ENCODE measurements around the gene TERT.
"Not testable (repeated sequence)": the region's sequence is repeated elsewhere in the genome, so short reads cannot be mapped to it uniquely, and the experiment has no call there.

The TERT gene

DNA sequence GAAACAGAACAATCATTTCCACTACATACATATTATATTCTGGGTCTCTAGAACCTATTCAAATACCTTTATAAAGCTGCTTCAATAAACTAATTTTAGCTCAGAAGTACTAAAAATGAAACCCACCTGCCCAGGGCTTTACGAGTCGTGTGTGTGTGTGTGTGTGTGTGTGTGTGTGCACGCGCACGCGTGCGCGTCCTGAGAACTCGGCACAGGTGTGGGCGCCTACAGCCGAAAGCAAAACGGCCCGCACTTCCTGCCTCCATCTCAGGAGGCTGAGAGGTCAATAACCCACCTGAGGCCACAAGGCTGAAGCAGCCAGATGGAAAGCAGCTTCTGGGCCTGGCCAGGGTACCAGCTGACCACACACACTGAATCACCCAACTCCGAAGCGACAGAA, 47.0 kb upstream of the TERT start:
- H2AK5ac ChIP-seq (ENCODE audit: low read length), result no peak overlapping the region
- H3K4ac ChIP-seq (ENCODE audit: low read depth, low read length), result no peak overlapping the region
- H4K8ac ChIP-seq (ENCODE audit: low read depth, low read length), result no peak overlapping the region
- H3K4me3 ChIP-seq (ENCODE audit: low read length), result no peak overlapping the region
- peaks cover 13% of the 10 kb centered on the region for H3K79me1 ChIP-seq (ENCODE audit: low read length)
- WGBS (ENCODE audit: extremely low coverage, insufficient coverage, low lambda C conversion rate), result no CpG with 5 or more reads among the region's 15 CpGs
- H3K36me3 ChIP-seq (ENCODE audit: control insufficient read depth, insufficient read depth, low read length), result peaks cover 18% of the 10 kb centered on the region
- DNase-seq, result no peak
- H3K27me3 ChIP-seq (ENCODE audit: insufficient read depth, low read length, poor library complexity), result no peaks in the 10 kb centered on the region
- no peak overlapping the region for H3K27ac ChIP-seq (ENCODE audit: low read depth, low read length)
- H3K9ac ChIP-seq (ENCODE audit: low read length), result no peak overlapping the region
- no peak overlapping the region for H4K5ac ChIP-seq (ENCODE audit: low read length)
- H3K4me1 ChIP-seq (ENCODE audit: control insufficient read depth, low read depth, low read length), result peaks cover 2% of the 10 kb centered on the region
- H2BK5ac ChIP-seq (ENCODE audit: low read length), result no peak overlapping the region
- no peak overlapping the region for H3K56ac ChIP-seq (ENCODE audit: low read length)
- no peak overlapping the region for H2BK15ac ChIP-seq (replicated peaks; ENCODE audit: low read depth)
- no peak overlapping the region for H2BK120ac ChIP-seq (ENCODE audit: low read depth, low read length)
- no peak overlapping the region for H3K18ac ChIP-seq (ENCODE audit: low read length)
- H3K23ac ChIP-seq (ENCODE audit: low read length), result no peak overlapping the region
- no peak overlapping the region for H3K4me2 ChIP-seq (ENCODE audit: low read length)
- H3K79me2 ChIP-seq (ENCODE audit: control insufficient read depth, insufficient read depth, low read length), result peaks cover 11% of the 10 kb centered on the region

DNA sequence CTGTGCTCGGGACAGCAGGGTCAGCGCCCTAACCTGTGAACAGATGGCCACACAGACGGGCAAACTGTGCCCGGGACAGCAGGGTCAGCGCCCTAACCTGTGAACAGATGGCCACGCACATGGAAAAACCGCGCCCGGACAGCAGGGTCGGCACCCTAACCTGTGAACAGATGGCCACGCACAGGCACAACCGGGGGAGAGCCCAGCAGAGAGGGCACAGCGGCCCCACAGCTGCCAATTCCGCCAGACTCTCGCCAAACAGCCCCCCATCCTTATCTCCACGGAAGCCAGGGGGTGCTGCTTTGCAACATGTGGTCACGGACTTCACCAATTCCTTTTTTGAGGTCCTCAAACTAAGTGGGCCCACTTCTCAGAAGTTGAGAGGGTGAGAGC, 44.9 kb upstream of the TERT start:
- H3K27me3 ChIP-seq (ENCODE audit: insufficient read depth, low read length, poor library complexity); H3K4ac ChIP-seq (ENCODE audit: low read depth, low read length); H2AK5ac ChIP-seq (ENCODE audit: low read length); H2BK120ac ChIP-seq (ENCODE audit: low read depth, low read length); H3K27ac ChIP-seq (ENCODE audit: low read depth, low read length); H3K4me2 ChIP-seq (ENCODE audit: low read length); H2BK15ac ChIP-seq (replicated peaks; ENCODE audit: low read depth); H3K4me1 ChIP-seq (ENCODE audit: control insufficient read depth, low read depth, low read length); H2BK5ac ChIP-seq (ENCODE audit: low read length); H3K18ac ChIP-seq (ENCODE audit: low read length); DNase-seq; H3K56ac ChIP-seq (ENCODE audit: low read length); H3K4me3 ChIP-seq (ENCODE audit: low read length); H3K9ac ChIP-seq (ENCODE audit: low read length); H4K8ac ChIP-seq (ENCODE audit: low read depth, low read length); H4K5ac ChIP-seq (ENCODE audit: low read length); H3K23ac ChIP-seq (ENCODE audit: low read length): not testable (repeated sequence)
- H3K36me3 ChIP-seq (ENCODE audit: control insufficient read depth, insufficient read depth, low read length), result peaks cover 18% of the 10 kb centered on the region
- H3K79me1 ChIP-seq (ENCODE audit: low read length), result peaks cover 13% of the 10 kb centered on the region
- WGBS (ENCODE audit: extremely low coverage, insufficient coverage, low lambda C conversion rate), result no CpG with 5 or more reads among the region's 17 CpGs
- H3K79me2 ChIP-seq (ENCODE audit: control insufficient read depth, insufficient read depth, low read length), result peaks cover 11% of the 10 kb centered on the region

DNA sequence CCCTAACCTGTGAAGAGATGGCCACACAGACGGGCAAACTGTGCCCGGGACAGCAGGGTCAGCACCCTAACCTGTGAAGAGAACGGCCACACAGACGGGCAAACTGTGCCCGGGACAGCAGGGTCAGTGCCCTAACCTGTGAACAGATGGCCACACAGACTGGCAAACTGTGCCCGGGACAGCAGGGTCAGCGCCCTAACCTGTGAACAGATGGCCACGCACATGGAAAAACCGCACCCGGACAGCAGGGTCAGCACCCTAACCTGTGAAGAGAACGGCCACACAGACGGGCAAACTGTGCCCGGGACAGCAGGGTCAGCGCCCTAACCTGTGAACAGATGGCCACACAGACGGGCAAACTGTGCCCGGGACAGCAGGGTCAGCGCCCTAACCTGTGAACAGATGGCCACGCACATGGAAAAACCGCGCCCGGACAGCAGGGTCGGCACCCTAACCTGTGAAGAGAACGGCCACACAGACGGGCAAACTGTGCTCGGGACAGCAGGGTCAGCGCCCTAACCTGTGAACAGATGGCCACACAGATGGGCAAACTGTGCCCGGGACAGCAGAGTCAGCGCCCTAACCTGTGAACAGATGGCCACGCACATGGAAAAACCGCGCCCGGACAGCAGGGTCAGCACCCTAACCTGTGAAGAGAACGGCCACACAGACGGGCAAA, 44.4 kb upstream of the TERT start:
- H2BK15ac ChIP-seq (replicated peaks; ENCODE audit: low read depth); H2BK5ac ChIP-seq (ENCODE audit: low read length); H3K4ac ChIP-seq (ENCODE audit: low read depth, low read length); H3K56ac ChIP-seq (ENCODE audit: low read length); H3K4me2 ChIP-seq (ENCODE audit: low read length); H4K5ac ChIP-seq (ENCODE audit: low read length); H3K18ac ChIP-seq (ENCODE audit: low read length); DNase-seq; H3K23ac ChIP-seq (ENCODE audit: low read length); H3K9ac ChIP-seq (ENCODE audit: low read length); H3K4me1 ChIP-seq (ENCODE audit: control insufficient read depth, low read depth, low read length); H2BK120ac ChIP-seq (ENCODE audit: low read depth, low read length); H3K4me3 ChIP-seq (ENCODE audit: low read length); H3K79me2 ChIP-seq (ENCODE audit: control insufficient read depth, insufficient read depth, low read length); H3K27ac ChIP-seq (ENCODE audit: low read depth, low read length); H3K27me3 ChIP-seq (ENCODE audit: insufficient read depth, low read length, poor library complexity); H2AK5ac ChIP-seq (ENCODE audit: low read length); H4K8ac ChIP-seq (ENCODE audit: low read depth, low read length): not testable (repeated sequence)
- no CpG with 5 or more reads among the region's 34 CpGs for WGBS (ENCODE audit: extremely low coverage, insufficient coverage, low lambda C conversion rate)
- Histone ChIP-seq H3K36me3 (ENCODE audit: control insufficient read depth, insufficient read depth, low read length) (peaks cover 18% of the 10 kb centered on the region), H3K79me1 (ENCODE audit: low read length) (peaks cover 13% of the 10 kb centered on the region)

DNA sequence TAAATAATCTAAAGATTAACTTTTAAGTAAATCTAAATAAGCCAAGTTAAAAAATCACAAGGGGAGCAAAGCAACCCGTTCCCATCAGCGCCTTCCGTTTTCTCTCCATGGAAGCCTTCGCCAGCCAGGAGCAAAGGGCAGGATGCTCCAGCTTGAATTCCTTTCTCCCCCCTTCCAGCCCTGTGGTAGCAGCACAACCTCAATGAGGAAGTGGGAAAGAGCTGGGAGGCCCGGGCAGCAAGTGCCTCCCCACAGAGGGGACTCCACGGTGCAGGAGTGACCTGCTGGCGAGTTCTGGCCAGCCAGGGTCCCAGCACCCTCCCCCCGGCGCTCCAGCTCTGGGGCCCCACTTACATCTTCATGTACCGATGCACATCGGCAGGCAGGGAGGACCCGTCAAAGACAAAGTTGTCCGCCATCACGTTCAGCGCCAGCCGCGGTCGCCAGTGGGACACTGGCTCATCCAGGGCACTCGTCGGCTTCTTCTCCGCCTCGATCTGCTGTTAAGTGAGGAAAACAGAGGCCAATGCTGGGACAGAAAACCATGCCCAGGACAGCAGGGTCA, 43.7 kb upstream of the TERT start:
- Histone ChIP-seq H2AK5ac (ENCODE audit: low read length) (no peak overlapping the region), H3K18ac (ENCODE audit: low read length) (no peak overlapping the region), H2BK120ac (ENCODE audit: low read depth, low read length) (no peak overlapping the region), H3K23ac (ENCODE audit: low read length) (no peak overlapping the region), H4K5ac (ENCODE audit: low read length) (no peak overlapping the region), H3K79me2 (ENCODE audit: control insufficient read depth, insufficient read depth, low read length) (peaks cover 2% of the 10 kb centered on the region), H3K4ac (ENCODE audit: low read depth, low read length) (no peak overlapping the region), H3K4me2 (ENCODE audit: low read length) (no peak overlapping the region), H3K4me1 (ENCODE audit: control insufficient read depth, low read depth, low read length) (no peaks in the 10 kb centered on the region), H3K79me1 (ENCODE audit: low read length) (peaks cover 9% of the 10 kb centered on the region), H3K27ac (ENCODE audit: low read depth, low read length) (no peak overlapping the region), H4K8ac (ENCODE audit: low read depth, low read length) (no peak overlapping the region), H3K9ac (ENCODE audit: low read length) (no peak overlapping the region), H2BK5ac (ENCODE audit: low read length) (no peak overlapping the region), H3K56ac (ENCODE audit: low read length) (no peak overlapping the region), H3K36me3 (ENCODE audit: control insufficient read depth, insufficient read depth, low read length) (peaks cover 18% of the 10 kb centered on the region), H3K4me3 (ENCODE audit: low read length) (no peak overlapping the region), H3K27me3 (ENCODE audit: insufficient read depth, low read length, poor library complexity) (no peaks in the 10 kb centered on the region), H2BK15ac (replicated peaks; ENCODE audit: low read depth) (no peak overlapping the region)
- DNase-seq, result no peak
- WGBS (ENCODE audit: extremely low coverage, insufficient coverage, low lambda C conversion rate), result no CpG with 5 or more reads among the region's 22 CpGs

DNA sequence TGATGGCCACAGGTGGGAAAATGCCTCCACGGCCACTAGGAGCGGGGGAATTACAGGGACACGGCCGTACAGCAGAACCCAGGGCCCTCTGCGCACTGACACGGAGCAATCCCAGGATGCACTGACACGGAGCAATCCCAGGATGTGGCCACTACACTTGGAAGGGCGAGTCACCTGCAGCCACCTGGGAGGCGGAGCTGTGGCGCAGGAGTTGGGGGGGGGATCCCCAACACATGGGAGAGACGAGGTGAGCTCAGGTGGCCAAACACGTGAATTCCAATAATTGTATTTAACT, 43.3 kb upstream of the TERT start:
- Histone ChIP-seq H4K8ac (ENCODE audit: low read depth, low read length) (no peak overlapping the region), H2BK15ac (replicated peaks; ENCODE audit: low read depth) (no peak overlapping the region), H3K79me2 (ENCODE audit: control insufficient read depth, insufficient read depth, low read length) (peaks cover under 1% of the 10 kb centered on the region), H3K9ac (ENCODE audit: low read length) (no peak overlapping the region), H3K36me3 (ENCODE audit: control insufficient read depth, insufficient read depth, low read length) (peaks cover 22% of the 10 kb centered on the region), H3K27me3 (ENCODE audit: insufficient read depth, low read length, poor library complexity) (no peaks in the 10 kb centered on the region), H3K18ac (ENCODE audit: low read length) (no peak overlapping the region), H2BK5ac (ENCODE audit: low read length) (no peak overlapping the region), H3K56ac (ENCODE audit: low read length) (no peak overlapping the region), H3K4me3 (ENCODE audit: low read length) (no peak overlapping the region), H4K5ac (ENCODE audit: low read length) (no peak overlapping the region), H3K4me2 (ENCODE audit: low read length) (no peak overlapping the region), H3K27ac (ENCODE audit: low read depth, low read length) (no peak overlapping the region), H3K4ac (ENCODE audit: low read depth, low read length) (no peak overlapping the region), H2BK120ac (ENCODE audit: low read depth, low read length) (no peak overlapping the region), H3K79me1 (ENCODE audit: low read length) (peaks cover 10% of the 10 kb centered on the region), H3K23ac (ENCODE audit: low read length) (no peak overlapping the region), H3K4me1 (ENCODE audit: control insufficient read depth, low read depth, low read length) (no peaks in the 10 kb centered on the region), H2AK5ac (ENCODE audit: low read length) (no peak overlapping the region)
- no peak for DNase-seq
- no CpG with 5 or more reads among the region's 12 CpGs for WGBS (ENCODE audit: extremely low coverage, insufficient coverage, low lambda C conversion rate)

All from mesendoderm (in vitro differentiated cells).